ENCODE measurements around the gene WFDC13.
"Not testable (repeated sequence)": the region's sequence is repeated elsewhere in the genome, so short reads cannot be mapped to it uniquely, and the experiment has no call there.

WFDC13 gene, protein sequence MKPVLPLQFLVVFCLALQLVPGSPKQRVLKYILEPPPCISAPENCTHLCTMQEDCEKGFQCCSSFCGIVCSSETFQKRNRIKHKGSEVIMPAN

DNA sequence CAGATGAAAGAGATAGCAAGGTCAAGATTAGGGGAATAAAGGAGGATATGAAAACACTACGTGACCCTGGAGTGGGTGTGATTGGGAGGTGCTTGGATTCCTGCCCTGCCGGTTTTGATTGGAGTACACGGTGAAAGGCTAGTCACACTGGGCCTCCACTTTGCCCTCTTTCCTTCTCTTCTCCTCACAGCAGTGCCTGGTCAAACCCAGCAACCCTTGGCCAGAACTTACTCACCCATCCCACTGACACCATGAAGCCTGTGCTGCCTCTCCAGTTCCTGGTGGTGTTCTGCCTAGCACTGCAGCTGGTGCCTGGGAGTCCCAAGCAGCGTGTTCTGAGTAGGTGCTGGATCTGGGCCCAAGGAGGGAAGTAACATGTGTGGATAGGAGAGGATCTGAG lies at the start of gene WFDC13:
WFDC13 (plus strand) TSS at position 166 of the 400 bp plus-strand sequence; CDS start at position 252, 86 bp downstream.
- DNase-seq = no peak

DNA sequence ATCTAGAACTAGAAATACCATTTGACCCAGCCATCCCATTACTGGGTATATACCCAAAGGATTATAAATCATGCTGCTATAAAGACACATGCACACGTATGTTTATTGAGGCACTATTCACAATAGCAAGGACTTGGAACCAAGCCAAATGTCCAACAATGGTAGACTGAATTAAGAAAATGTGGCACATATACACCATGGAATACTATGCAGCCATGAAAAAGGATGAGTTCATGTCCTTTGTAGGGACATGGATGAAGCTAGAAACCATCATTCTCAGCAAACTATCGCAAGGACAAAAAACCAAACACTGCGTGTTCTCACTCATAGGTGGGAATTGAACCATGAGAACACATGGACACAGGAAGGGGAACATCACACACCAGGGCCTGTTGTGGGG lies 44.8 kb upstream of the WFDC13 start:
- DNase-seq = not testable (repeated sequence)

DNA sequence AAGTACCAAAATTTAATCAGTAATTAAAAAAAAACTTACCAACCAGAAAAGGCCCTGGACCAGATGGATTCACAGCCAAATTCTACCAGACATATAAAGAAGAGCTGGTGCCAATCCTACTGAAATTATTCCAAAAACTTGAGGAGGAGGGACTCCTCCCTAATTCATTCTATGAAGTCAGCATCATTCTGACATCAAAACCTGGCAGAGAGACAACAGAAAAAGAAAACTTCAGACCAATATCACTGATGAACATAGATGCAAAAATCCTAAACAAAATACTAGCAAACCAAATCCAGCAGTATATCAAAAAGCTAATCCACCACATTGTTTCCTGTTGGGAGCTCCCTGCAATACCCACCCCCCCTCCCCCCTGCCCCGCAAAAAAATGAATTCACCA lies 31.7 kb upstream of the WFDC13 start, which contains the start of gene WFDC11:
WFDC11 (minus strand) TSS at position 101 of the 400 bp plus-strand sequence. CDS start 19,639 bp downstream, outside the sequence.
- DNase-seq = no peak

DNA sequence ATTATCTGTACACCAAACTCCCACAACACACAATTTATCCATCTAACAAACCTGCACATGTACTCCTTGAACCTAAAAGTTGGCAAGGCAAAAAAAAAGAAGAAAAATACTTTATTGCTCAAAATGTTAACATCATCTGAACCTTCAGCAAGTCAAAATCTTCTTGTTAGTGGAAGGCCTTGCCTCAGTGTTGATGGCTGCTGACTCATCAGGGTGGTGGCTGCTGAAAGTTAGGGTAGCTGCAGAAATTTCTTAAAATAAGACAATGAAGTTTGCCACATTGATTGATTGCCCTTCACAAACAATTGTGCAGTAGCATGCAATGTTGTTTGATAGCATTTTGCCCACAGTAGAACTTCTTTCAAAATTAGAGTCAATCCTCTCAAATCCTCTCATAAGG lies 29.1 kb upstream of the WFDC13 start:
- DNase-seq = no peak

DNA sequence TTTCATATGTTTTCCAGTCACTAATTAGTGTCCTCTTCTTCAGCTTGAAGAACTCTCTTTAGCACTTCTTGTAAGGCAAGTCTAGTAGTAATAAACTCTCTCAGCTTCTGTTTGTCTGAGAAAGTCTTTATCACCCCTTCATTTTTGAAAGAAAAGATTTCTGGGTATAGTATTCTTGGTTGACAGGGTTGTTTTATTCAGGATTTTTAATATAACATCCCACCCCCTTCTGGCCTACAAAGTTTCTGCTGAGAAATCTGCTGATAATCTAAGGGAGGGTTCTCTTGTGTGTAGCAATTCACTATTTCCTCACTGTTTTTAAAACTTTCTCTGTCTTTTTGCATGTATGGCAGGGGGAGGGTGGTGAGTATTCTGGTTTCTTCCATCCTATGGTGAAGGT lies 22.2 kb upstream of the WFDC13 start:
- DNase-seq = no peak

DNA sequence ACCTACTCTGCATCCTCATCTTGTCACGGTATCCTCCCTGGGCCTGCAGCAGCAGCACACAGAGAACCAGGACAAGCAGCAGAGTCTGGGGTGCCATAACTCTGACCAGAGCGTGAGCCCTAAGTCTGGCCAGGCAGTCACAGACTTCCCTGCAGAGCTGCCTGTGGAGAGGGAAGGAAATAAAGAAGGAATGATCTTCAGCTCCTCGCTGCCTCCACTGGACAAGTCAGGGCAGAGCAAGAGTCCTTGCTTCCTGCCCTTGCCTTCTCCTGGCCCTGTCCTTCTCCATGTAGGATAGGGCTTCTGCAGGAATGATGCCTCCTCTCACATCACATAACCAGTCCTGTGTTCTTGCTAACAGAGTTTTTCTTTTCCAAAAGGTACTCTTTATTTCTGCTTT lies 15.9 kb upstream of the WFDC13 start:
- no peak for DNase-seq

DNA sequence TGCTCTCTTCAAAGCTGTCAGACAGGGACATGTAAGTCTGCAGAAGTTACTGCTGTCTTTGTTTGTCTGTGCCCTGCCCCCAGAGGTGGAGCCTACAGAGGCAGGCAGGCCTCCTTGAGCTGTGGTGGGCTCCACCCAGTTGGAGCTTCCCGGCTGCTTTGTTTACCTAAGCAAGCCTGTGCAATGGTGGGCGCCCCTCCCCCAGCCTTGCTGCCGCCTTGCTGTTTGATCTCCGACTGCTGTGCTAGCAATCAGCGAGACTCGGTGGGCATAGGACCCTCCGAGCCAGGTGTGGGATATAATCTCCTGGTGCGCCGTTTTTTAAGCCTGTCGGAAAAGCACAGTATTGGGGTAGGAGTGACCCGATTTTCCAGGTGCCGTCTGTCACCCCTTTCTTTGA lies 8.5 kb upstream of the WFDC13 start:
- DNase-seq = not testable (repeated sequence)

DNA sequence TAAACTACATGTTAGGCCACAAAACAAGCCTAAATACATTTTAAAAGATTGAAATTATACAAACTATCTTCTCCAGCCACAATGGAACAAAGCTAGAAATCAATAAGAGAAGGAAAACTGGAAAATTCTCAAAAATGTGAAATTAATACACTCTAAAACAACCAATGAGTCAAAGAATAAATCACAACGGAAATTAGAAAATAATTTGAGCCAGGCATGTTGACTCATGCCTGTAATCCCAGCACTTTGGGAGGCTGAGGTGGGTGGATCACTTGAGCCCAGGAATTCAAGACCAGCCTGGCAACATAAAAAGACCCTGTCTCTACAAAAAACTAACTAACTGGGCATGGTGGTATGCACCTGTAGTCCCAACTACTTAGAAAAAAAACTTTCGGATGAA lies 6.3 kb upstream of the WFDC13 start:
- DNase-seq = no peak

DNA sequence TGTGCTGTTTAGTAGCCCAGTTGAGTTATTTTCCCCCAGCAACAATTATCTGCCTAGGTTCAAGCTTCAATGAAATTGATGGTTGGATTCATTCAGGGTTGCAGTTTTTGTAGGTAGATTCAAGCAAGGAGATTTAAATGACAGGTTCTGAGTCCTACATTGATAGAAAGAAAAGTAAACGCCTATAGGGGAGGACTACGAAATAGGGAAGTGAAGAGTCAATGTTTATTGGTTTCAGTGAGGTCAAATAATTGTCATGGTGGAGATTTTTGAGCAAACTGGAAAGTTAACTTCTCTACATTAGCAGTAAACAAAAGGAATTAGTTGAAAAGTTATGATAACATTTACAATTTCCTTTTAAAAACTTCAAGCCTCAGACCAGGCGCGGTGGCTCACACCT lies 734 bp upstream of the WFDC13 start:
- DNase-seq = no peak

DNA sequence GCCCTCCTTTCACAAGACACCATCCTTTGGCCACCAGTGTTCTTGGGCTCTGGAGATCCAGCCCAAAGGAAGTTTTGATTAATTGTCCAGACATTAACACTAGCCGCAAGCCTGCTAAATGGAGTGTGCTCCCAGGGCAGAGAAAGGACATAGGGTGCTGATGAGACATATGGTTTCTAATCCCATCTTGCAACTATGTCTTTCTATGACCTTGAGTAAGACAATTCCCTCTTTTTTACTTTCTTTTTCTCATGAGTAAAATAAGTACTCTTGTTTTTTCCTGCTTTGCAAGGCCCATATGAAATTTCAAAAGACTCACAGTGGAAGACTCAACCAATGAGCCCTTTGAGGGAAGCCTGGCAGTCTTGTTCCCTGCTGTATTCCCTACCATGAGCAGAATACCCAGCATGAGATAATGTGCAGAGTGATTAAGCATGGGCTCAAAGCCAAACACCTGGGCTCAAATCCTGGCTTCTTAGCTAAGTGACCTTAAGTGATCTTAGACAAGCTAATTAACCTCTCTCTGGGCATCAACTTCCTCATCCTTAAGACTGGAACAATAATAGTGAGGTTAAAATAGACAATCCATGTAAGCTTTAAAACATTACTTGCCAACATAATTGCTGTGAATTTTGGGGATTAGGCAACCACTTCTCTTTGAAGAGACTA lies 3.3 kb downstream of the WFDC13 start, which contains the start of gene WFDC10B:
WFDC10B (minus strand) TSS at position 51 of the 669 bp plus-strand sequence. CDS start 19,027 bp downstream, outside the sequence.
- no peak for DNase-seq

DNA sequence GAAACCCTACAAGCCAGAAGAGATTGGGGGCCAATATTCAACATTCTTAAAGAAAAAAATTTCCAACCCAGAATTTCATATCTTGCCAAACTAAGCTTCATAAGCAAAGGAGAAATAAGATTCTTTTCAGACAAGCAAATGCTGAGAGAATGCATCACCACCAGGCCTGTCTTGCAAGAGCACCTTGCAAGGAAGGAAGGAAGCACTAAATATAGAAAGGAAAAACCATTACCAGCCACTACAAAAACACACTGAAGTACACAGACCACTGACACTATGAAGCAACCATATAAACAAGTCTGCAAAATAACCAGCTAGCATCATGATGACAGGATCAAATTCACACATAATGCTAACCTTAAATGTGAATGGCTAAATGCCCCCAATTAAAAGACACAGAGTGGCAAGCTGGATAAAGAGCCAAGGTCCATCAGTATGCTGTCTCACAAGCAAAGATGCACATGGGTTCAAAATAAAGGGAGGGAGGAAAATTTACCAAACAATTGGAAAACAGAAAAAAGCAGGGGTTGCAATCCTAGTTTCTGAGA lies 14.4 kb downstream of the WFDC13 start:
- not testable (repeated sequence) for DNase-seq

DNA sequence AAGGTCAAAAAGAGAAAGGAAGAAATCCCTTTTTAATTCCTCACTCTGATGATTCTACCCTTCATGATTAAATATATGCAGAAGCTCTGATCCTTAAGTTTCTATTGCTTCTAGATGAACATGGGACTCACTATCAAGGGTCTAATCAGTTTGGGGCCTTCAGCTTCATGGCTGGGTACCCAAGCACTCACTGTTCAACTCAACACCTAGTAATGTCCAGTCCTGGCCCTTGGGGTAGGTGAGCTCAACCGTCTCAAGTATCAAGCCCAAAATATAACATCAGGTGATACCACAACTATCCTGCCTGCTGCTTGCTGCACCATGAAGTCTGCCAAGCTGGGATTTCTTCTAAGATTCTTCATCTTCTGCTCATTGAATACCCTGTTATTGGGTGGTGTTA lies 20.2 kb downstream of the WFDC13 start, which contains the start of gene SPINT4:
SPINT4 (plus strand) TSS at position 301 of the 400 bp plus-strand sequence; CDS start at position 322, 21 bp downstream.
- DNase-seq = no peak

DNA sequence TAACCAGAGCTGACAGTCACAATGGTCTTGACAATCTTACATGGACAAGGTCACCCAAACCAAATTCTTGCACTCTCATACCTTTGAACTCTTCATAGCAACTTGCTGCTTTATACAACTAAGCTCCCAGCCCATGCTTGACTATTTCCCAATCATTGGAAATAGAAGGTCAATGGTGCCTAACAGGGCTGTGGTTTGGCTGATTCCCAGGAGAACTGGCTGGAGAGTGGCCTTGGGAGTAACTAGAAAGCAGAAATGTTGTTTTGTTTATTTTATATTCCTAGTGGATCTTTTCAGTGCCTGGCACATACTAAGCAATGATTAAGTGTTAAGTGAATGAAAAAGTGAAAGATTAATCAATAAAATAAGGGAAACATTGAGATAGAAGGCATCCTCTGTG lies 23.3 kb downstream of the WFDC13 start:
- DNase-seq = no peak

DNA sequence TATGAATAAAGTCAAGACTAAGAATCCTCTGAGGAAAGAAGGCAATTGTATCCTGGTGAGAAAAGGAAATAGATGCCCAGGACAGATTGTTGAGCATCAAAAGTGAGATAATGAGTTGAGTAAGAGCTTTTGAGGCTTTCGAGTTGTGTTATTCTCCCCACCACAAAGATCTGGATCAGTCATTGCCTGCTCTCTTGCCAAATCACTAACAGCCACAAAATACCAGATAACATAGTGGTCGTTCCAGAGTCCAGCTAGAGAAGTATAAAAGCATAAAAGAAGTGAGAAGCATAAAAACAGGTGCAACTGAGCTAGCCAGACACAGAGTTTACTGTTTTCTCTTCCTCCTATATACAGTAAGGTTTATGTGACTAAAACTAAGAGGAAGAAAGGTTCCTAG lies 25.2 kb downstream of the WFDC13 start:
- no peak for DNase-seq

DNA sequence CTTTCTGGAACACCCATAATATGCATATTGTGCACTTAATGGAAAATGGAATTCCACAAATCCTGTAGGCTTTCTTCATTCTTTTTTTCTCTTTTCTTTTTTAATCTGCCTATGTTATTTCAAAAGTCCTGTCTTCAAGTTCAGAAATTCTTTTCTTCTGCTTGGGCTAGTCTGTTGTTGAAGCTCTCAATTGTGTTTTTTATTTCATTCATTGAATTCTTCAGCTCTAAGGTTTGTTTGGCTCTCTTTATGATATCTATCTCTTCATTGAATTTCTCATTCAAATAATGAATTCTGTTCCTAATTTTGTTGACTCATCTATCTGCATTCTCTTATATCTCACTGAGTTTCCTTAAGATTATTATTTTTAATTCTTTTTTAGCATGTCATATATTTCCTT lies 30.4 kb downstream of the WFDC13 start:
- DNase-seq = no peak

DNA sequence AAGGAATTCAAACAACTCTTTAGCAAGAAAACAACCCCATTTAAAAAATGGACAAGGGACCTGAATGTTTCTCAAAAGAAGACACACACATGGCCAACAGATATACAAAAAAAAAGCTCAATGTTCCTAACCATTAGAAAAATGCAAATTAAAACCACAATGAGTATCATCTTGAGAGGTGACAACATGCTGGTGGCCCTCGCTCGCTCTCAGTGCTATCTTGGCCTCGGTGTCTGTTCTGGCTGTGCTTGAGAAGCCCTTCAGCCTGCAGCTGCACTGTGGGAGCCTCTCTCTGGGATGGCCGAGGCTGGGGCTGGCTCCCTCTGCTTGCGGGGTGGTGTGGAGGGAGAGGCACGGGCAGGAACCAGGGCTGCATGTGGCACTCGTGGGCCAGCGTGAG lies 33.7 kb downstream of the WFDC13 start:
- no peak for DNase-seq

DNA sequence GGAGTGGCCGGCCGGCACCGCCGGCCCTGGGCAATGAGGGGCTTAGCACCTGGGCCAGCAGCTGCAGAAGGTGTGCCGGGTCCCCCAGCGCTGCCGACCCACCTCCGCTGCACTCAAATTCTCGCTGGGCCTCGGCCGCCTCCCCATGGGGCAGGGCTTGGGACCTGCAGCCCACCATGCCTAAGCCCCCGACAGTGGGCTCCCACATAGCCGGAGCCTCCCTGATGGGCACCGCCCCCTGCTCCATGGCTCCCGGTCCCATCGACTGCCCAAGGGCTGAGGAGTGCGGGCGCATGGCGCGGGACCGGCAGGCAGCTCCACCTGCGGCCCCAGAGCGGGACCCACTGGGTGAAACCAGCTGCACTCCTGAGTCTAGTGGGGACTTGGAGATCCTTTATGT lies 34.1 kb downstream of the WFDC13 start:
- no peak for DNase-seq

DNA sequence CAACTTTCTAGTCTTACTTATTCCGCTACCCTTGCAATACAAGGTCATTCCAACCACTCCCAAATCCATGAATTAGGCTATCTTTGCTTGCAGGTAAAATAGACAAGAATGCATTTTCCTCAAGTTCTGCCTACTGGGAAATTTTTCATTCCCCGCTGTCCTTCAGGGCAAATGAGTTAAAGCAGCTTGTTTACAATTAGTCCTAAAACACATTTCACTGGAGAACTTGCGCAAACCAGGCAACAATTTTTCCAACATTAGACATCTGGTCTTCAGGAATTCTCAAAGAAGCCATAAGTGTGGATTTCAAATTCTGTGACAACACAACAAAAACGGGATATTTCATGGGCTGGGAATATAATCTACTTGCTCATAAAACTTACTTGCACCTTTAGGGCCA lies 40.8 kb downstream of the WFDC13 start:
- DNase-seq = no peak

DNA sequence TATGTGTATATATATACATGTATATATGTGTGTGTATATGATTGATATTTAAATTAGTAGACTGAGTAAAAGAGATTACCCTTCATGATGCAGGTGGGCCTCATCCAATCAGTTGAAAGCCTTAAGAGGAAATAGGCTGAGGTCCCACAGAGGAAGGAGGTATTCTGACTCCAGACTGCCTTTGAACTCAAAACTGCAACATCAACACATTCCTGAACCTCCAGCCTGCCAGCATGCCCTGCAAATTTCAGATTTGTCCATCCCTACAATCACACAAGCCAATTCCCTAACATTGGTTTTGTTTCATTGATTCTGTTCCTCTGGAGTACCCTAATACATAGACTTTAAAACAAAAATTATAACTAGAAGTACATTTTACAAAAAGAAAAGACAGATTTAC lies 43.2 kb downstream of the WFDC13 start:
- no peak for DNase-seq

DNA sequence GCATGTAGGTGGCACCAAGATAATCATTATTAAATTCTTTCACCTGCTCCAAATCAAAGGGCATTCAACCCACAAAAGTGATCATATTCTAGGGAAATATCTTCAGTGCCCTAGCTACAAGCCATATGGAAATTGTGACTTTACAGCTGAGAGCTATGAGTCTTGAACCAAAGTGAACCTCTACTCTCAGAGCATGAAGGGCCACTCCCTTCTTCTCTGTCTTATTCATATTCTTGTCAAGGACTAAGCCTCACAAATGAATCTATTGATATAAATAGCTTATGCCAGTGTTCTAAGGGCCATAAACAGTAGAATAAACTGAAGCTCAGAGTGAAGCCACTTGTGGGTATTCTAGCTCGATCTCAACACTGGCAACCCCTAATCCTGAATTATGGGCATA lies 49.9 kb downstream of the WFDC13 start:
- DNase-seq = no peak

DNA sequence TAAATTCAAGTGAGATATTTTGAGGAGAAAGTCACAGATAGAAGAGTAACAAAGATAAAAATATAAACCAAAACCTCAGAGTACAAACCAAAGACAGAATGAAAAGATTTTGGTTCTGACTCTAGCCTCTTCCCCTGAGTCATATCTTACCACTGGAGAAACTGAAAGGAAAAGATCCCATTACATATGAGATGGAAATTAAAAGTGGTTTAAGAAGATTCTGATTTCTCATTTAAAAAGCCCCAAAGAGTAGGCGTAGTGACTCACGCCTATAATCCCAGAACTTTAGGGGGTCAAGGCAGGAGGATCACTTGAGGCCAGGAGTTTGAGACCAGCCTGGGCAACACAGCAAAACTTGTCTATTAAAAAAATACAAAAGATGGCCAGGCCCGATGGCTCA lies 50.9 kb downstream of the WFDC13 start:
- DNase-seq = no peak

DNA sequence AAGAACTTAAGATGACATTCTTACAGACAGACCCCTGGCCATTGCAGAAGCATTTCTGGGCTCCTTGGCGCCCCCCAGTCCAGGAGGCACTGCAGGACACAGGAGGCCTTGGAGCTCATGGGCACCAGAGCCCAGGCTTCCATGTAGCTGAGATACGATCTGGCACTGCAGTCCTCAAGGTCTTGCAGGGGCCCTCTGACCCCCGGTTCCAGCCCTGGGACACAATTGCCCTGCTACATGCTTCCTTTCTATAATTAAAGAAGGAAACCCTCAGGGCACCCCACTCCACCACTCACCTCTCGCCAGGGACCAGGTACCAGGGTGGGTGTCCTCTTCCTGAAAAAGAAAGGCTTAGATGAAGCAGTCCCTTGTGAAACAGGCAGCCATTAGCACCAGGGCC lies 56.3 kb downstream of the WFDC13 start:
- no peak for DNase-seq

Data from SHP77 (cell line).